Bronchial epithelial cell (primary cell): ENCODE measurements around the gene BABAM2. TPM values are rescaled to one million over a fixed set of nuclear protein-coding genes. Genes with fewer than 3 reads are reported as not detected.

Experiments used
- DNase-seq: peaks from one replicate; pipeline ENCODE4 v3.0.0-alpha.2; 2010; ENCODE audit warnings: low read depth
- FAIRE-seq: peaks from 2 replicates; lab custom pipeline; 2011; peaks lifted over from hg19 to GRCh38; lab: Jason Lieb, UNC
- H3K27me3 ChIP-seq: 2 replicates; pipeline ENCODE4 v1.5.1; 2011; ENCODE audit warnings: low read length; ENCODE audit not compliant: control insufficient read depth, insufficient read depth
- H3K36me3 ChIP-seq: 2 replicates; pipeline ENCODE4 v1.5.1; 2011; ENCODE audit warnings: low read length; ENCODE audit not compliant: control insufficient read depth, insufficient read depth
- H3K4me3 ChIP-seq: 2 replicates; pipeline ENCODE4 v1.5.1; 2011; ENCODE audit warnings: mild to moderate bottlenecking, low read depth, low read length, control low read depth
- CTCF ChIP-seq: IDR thresholded peaks from 2 replicates; pipeline ENCODE4 v1.5.1; 2011; ENCODE audit warnings: mild to moderate bottlenecking, moderate library complexity, low read length, control low read depth, inconsistent platforms; ENCODE audit not compliant: insufficient read depth, severe bottlenecking
- total RNA-seq: library from RNA; depleted of rRNA; stranded (reverse); fragments of >200 nt; gene quantifications from 2 replicates; pipeline ENCODE4 v1.2.1, GENCODE V29; 2014

Gene BABAM2
- total RNA-seq, 1 donor from 2014 or later = 8.4 TPM

- no peak overlapping the region for H3K4me3 ChIP-seq
- H3K27me3 ChIP-seq = no peaks in the 10 kb centered on the region
- no peak for FAIRE-seq
- DNase-seq = no peak
- no peaks in the 10 kb centered on the region for H3K36me3 ChIP-seq
- no peak for TF ChIP-seq CTCF
Measured at GRCh38 chr2:27914041-27914804, 23.7 kb downstream of the BABAM2 start.

- Histone ChIP-seq H3K36me3 (no peaks in the 10 kb centered on the region), H3K27me3 (no peaks in the 10 kb centered on the region), H3K4me3 (no peak overlapping the region)
- TF ChIP-seq CTCF = no peak
- DNase-seq = peak; percentile 75
- FAIRE-seq = no peak
Measured at GRCh38 chr2:27914805-27915175, 24.3 kb downstream of the BABAM2 start.

- no peak for TF ChIP-seq CTCF
- FAIRE-seq (no peak), DNase-seq (no peak)
- Histone ChIP-seq H3K27me3 (no peaks in the 10 kb centered on the region), H3K4me3 (no peak overlapping the region), H3K36me3 (no peaks in the 10 kb centered on the region)
Measured at GRCh38 chr2:27915191-27915590, 24.7 kb downstream of the BABAM2 start.

GRCh38 chr2:27915874-27916273 lies 25.3 kb downstream of the BABAM2 start:
- H3K27me3 ChIP-seq = no peaks in the 10 kb centered on the region
- no peaks in the 10 kb centered on the region for H3K36me3 ChIP-seq
- no peak overlapping the region for H3K4me3 ChIP-seq
- no peak for FAIRE-seq
- no peak for DNase-seq
- no peak for TF ChIP-seq CTCF

- DNase-seq = peak; percentile 58
- FAIRE-seq = no peak
Measured at GRCh38 chr2:27916293-27916995, 25.9 kb downstream of the BABAM2 start.

More at GRCh38 chr2:27916293-27916995, 25.9 kb downstream of the BABAM2 start:
- no peak overlapping the region for H3K4me3 ChIP-seq
- no peaks in the 10 kb centered on the region for H3K36me3 ChIP-seq
- H3K27me3 ChIP-seq = no peaks in the 10 kb centered on the region
- no peak for TF ChIP-seq CTCF
